UCSD-AML1 (cell line): ENCODE results near the gene RPS27A.
"Not testable (repeated sequence)": the region's sequence is repeated elsewhere in the genome, so short reads cannot be mapped to it uniquely, and the experiment has no call there.

Experiments
- DNase-seq: peaks from one replicate; lab custom pipeline; 2025; ENCODE audit not compliant: unreplicated experiment; lab: John Stamatoyannopoulos, UW

RPS27A gene

GRCh38 chr2:55232084-55232862 is at the start of gene RPS27A, which contains the start of gene CLHC1:
Gene RPS27A, plus strand, starts transcription at chr2:55232688. Its CDS starts 137 bp downstream, at chr2:55232825.
Gene CLHC1, minus strand, starts transcription at chr2:55232293. Its CDS starts 9,882 bp downstream, at chr2:55222411.
- DNase-seq, result peak; percentile 86

- DNase-seq, result not testable (repeated sequence)
Measured at GRCh38 chr2:55186837-55187236, 45.7 kb upstream of the RPS27A start.

- not testable (repeated sequence) for DNase-seq
Measured at GRCh38 chr2:55191888-55192287, 40.6 kb upstream of the RPS27A start.

- DNase-seq, result no peak
Measured at GRCh38 chr2:55196526-55196925, 36.0 kb upstream of the RPS27A start.

GRCh38 chr2:55200416-55200815 is 32.1 kb upstream of the RPS27A start:
- no peak for DNase-seq

- DNase-seq, result no peak
Measured at GRCh38 chr2:55204536-55204935, 28.0 kb upstream of the RPS27A start.

- DNase-seq, result no peak
Measured at GRCh38 chr2:55204950-55205349, 27.5 kb upstream of the RPS27A start.

- DNase-seq, result no peak
Measured at GRCh38 chr2:55213822-55214221, 18.7 kb upstream of the RPS27A start.

GRCh38 chr2:55223958-55224760 is 8.3 kb upstream of the RPS27A start:
- no peak for DNase-seq

GRCh38 chr2:55224761-55225261 is 7.7 kb upstream of the RPS27A start:
- DNase-seq, result no peak

- no peak for DNase-seq
Measured at GRCh38 chr2:55225481-55226020, 6.9 kb upstream of the RPS27A start.

GRCh38 chr2:55227437-55228225 is 4.9 kb upstream of the RPS27A start:
- not testable (repeated sequence) for DNase-seq

- no peak for DNase-seq
Measured at GRCh38 chr2:55228226-55228563, 4.3 kb upstream of the RPS27A start.

GRCh38 chr2:55229221-55229620 is 3.3 kb upstream of the RPS27A start:
- DNase-seq, result no peak

- DNase-seq, result no peak
Measured at GRCh38 chr2:55230551-55230950, 1.9 kb upstream of the RPS27A start.

- no peak for DNase-seq
Measured at GRCh38 chr2:55231546-55232083, 873 bp upstream of the RPS27A start.

- peak; percentile 36 for DNase-seq
Measured at GRCh38 chr2:55232863-55233657, 572 bp downstream of the RPS27A start.

- DNase-seq, result no peak
Measured at GRCh38 chr2:55233658-55233940, 1.1 kb downstream of the RPS27A start.

- DNase-seq, result no peak
Measured at GRCh38 chr2:55235724-55236538, 3.4 kb downstream of the RPS27A start.
